Activated naive CD8-positive, alpha-beta T cell treated with anti-CD3 and anti-CD28 coated beads for 36 hours (primary cell): Measurements from ENCODE around the gene MYO7B. TPM values are rescaled to one million over a fixed set of nuclear protein-coding genes. Genes with fewer than 3 reads are reported as not detected.

ENCODE experiments used
- DNase-seq: peaks from one replicate; pipeline ENCODE4 v3.0.0; 2021
- H3K27ac Mint-ChIP-seq: one replicate; pipeline ENCODE4 v1.8.0; 2022; ENCODE audit warnings: mild to moderate bottlenecking, moderate library complexity, mixed read lengths
- H3K27me3 Mint-ChIP-seq: one replicate; pipeline ENCODE4 v1.8.0; 2022; ENCODE audit warnings: mild to moderate bottlenecking, mixed read lengths
- H3K36me3 Mint-ChIP-seq: one replicate; pipeline ENCODE4 v1.8.0; 2021; ENCODE audit warnings: mild to moderate bottlenecking, mixed read lengths
- H3K4me1 Mint-ChIP-seq: one replicate; pipeline ENCODE4 v1.8.0; 2021; ENCODE audit warnings: mixed read lengths
- H3K4me3 Mint-ChIP-seq: one replicate; pipeline ENCODE4 v1.8.0; 2022; ENCODE audit warnings: mild to moderate bottlenecking, moderate library complexity, mixed read lengths
- H3K9me3 Mint-ChIP-seq: one replicate; pipeline ENCODE4 v1.8.0; 2022; ENCODE audit warnings: mixed read lengths
- total RNA-seq, 2 experiments: library from RNA; stranded (reverse); gene quantifications; one replicate each; pipeline ENCODE4 v1.2.3, GENCODE V29; 2021

Gene MYO7B
- total RNA-seq, 2 experiments from 2014 or later, result 0.62 to 0.88 TPM

DNA sequence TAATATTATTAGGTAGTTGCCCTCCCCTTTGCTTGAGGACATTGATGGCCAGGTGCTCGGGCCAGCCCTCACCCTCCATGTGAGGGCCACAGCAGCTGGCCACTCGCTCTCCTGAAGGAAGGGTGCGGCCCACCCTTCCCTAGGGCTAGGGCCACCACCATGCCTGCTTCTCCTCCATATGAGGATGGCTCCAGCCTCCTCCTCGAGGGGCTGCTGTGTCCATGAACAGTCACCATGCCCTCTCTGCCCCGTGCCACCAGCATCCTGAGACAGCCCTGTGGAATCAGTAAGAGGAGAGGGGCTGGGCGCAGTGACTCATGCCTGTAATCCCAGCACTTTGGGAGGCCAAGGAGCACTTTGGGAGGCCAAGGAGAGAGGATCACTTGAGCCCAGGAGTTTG is 112.8 kb downstream of the MYO7B start:
- Mint-ChIP-seq H3K27ac (peak overlapping the region; percentile 38), H3K4me3 (no peak overlapping the region), H3K4me1 (peaks cover 15% of the 10 kb centered on the region), H3K9me3 (no peaks in the 10 kb centered on the region), H3K27me3 (no peaks in the 10 kb centered on the region), H3K36me3 (no peaks in the 10 kb centered on the region)
- DNase-seq, result no peak

DNA sequence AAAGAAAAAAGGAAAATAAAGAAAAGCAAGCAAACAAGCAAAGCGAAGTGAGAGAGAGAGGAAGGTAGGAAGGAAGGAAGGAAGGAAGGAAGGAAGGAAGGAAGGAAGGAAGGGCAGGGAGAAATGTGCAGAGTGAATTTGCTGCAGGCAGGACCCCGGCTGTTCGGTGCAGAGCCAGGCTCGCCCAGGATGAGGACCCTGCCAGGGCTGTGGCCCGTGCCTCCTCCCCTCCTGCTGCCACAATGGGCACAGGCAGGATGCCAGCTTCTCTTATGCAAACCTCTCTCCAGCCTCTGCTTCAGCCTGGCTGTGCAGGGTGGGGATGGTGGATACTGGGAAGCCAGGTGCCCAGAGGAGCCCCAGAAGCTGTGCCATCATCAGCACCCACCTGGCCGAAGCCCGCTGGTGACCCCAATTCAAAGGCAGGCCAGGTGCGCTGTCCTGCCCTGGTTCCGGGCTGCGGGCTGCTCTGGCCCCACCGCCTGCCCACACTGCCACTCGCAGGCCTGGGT is 113.7 kb downstream of the MYO7B start:
- H3K36me3 Mint-ChIP-seq, result no peaks in the 10 kb centered on the region
- DNase-seq, result no peak
- no peak overlapping the region for H3K27ac Mint-ChIP-seq
- no peaks in the 10 kb centered on the region for H3K9me3 Mint-ChIP-seq
- peaks cover 15% of the 10 kb centered on the region for H3K4me1 Mint-ChIP-seq
- H3K4me3 Mint-ChIP-seq, result no peak overlapping the region
- no peaks in the 10 kb centered on the region for H3K27me3 Mint-ChIP-seq

DNA sequence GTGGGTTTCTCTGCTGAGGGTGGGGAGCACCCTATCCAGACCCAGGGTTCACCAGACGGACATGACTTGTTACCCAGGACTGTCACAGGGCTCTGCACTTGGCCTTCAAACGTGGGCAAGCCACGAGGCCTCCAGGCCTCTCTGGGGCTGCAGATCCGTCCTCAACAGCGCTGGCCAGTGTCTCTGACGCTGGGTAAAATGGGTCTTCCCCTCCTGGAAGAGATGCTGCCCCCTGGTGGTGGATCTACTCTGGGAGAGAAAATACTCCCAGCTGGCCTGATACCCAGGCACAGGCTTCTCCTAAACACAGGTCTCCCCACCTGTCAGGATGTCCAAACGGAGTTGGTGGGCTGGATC is 114.2 kb downstream of the MYO7B start:
- peak overlapping the region; percentile 58 for H3K27ac Mint-ChIP-seq
- peaks cover 15% of the 10 kb centered on the region for H3K4me1 Mint-ChIP-seq
- peak overlapping the region; percentile 43 for H3K4me3 Mint-ChIP-seq
- no peaks in the 10 kb centered on the region for H3K27me3 Mint-ChIP-seq
- H3K36me3 Mint-ChIP-seq, result no peaks in the 10 kb centered on the region
- peak; percentile 78 for DNase-seq
- H3K9me3 Mint-ChIP-seq, result no peaks in the 10 kb centered on the region

DNA sequence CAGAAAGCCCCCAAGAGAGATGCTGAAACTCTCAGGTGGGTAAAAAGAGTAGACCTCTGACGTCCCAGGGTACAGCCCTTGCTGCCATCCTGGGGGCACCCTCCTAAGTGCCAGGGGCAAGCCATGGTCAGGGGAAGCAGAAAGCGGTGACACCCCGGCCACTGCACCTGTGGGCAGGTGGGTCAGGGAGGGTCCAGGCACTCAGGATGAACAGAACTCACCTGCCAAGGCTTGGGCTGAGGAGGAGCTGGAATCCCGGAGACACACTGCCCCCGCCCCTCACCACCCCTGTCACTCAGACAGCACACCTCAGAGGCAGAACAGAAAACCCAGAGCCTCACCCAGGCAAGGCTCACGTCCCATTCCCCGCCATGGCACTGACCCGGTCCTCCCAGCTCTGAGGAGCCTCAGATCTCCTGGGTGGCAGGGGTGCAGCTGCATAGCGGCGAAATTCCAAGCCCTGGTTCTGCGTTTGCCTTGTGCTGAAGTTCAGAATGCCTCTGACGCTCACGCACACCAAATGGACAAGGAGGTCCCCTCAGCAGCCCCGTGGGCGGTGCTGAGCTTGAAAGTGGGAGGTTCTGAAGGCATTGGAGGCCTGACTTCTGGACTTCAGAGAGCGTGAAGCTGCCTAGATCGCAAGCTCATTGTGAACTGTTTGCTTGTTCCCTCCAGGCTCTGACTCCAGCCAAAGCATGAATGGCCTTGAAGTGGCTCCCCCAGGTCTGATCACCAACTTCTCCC is 114.7 kb downstream of the MYO7B start:
- no peak overlapping the region for H3K4me3 Mint-ChIP-seq
- DNase-seq, result no peak
- no peaks in the 10 kb centered on the region for H3K36me3 Mint-ChIP-seq
- H3K27me3 Mint-ChIP-seq, result no peaks in the 10 kb centered on the region
- peaks cover 15% of the 10 kb centered on the region for H3K4me1 Mint-ChIP-seq
- no peak overlapping the region for H3K27ac Mint-ChIP-seq
- no peaks in the 10 kb centered on the region for H3K9me3 Mint-ChIP-seq

DNA sequence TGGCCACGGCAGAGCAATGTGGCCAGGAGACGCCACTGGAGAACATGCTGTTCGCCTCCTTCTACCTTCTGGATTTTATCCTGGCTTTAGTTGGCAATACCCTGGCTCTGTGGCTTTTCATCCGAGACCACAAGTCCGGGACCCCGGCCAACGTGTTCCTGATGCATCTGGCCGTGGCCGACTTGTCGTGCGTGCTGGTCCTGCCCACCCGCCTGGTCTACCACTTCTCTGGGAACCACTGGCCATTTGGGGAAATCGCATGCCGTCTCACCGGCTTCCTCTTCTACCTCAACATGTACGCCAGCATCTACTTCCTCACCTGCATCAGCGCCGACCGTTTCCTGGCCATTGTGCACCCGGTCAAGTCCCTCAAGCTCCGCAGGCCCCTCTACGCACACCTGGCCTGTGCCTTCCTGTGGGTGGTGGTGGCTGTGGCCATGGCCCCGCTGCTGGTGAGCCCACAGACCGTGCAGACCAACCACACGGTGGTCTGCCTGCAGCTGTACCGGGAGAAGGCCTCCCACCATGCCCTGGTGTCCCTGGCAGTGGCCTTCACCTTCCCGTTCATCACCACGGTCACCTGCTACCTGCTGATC is 115.4 kb downstream of the MYO7B start:
- Mint-ChIP-seq H3K27ac (no peak overlapping the region), H3K9me3 (no peaks in the 10 kb centered on the region), H3K27me3 (no peaks in the 10 kb centered on the region), H3K4me3 (no peak overlapping the region), H3K36me3 (no peaks in the 10 kb centered on the region), H3K4me1 (peaks cover 15% of the 10 kb centered on the region)
- no peak for DNase-seq

DNA sequence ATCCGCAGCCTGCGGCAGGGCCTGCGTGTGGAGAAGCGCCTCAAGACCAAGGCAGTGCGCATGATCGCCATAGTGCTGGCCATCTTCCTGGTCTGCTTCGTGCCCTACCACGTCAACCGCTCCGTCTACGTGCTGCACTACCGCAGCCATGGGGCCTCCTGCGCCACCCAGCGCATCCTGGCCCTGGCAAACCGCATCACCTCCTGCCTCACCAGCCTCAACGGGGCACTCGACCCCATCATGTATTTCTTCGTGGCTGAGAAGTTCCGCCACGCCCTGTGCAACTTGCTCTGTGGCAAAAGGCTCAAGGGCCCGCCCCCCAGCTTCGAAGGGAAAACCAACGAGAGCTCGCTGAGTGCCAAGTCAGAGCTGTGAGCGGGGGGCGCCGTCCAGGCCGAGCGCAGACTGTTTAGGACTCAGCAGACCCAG is 115.9 kb downstream of the MYO7B start:
- no peaks in the 10 kb centered on the region for H3K9me3 Mint-ChIP-seq
- no peak for DNase-seq

DNA sequence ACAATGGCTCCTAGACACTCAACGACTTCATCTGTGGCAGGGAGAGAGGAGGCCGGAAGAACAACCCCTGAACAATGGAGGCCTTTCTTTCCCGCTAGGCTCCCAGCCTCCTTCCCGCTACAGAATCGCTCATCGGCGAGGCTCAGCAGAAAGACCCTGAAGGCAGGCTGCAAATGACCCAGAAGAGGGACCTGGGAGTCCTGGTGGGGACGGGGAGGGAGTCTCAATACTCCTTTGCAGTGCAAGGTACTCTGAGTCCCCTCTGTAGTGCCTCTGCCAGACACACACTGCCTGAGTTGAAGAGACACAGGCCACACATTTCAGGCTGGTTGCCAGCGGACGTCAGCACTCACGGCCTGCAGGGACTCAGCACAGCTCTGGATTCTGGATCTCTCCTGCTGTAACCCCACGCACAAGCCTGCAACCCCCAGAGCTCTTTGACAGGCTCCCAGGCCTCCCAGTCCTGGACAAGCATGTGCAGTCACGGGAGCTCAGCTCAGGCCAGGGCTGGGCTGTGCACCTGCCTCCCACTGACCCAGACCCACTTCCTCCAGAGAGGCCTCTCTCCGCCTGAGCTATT is 116.6 kb downstream of the MYO7B start:
- no peaks in the 10 kb centered on the region for H3K27me3 Mint-ChIP-seq
- H3K27ac Mint-ChIP-seq, result no peak overlapping the region
- peaks cover 11% of the 10 kb centered on the region for H3K4me1 Mint-ChIP-seq
- H3K9me3 Mint-ChIP-seq, result no peaks in the 10 kb centered on the region
- no peaks in the 10 kb centered on the region for H3K36me3 Mint-ChIP-seq
- DNase-seq, result no peak
- no peak overlapping the region for H3K4me3 Mint-ChIP-seq

More for the DNA sequence above, 115.9 kb downstream of the MYO7B start:
- Mint-ChIP-seq H3K27ac (no peak overlapping the region), H3K4me3 (no peak overlapping the region), H3K27me3 (no peaks in the 10 kb centered on the region), H3K4me1 (peaks cover 13% of the 10 kb centered on the region), H3K36me3 (no peaks in the 10 kb centered on the region)

DNA sequence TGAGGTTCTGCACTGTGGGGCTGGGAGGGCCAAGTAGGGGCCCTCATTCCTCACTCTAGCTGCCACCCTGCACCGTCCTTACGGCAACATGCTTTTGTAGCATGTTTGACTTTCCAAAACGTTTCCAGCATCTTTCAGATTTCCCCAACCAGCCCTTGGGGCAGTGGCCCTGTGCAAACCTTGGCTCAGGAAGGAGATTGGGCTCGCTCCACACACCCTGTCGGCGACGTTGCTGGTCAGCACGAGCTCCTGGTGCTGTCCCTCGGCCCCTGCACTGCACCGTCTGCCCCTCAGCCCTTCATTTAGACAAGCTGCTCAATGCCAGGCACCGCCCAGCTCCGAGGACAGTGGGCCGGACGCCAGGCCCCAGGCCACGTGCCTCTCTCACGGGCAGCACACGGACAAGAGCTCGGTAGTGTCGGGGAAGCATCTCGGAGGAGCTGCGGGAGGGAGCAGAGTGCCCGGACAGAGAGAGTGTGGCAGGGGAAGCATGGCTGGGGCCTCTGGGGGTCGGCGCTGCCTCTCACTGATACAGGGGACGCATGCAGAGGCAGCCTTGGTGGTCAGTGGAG is 117.4 kb downstream of the MYO7B start:
- no peaks in the 10 kb centered on the region for H3K9me3 Mint-ChIP-seq

DNA sequence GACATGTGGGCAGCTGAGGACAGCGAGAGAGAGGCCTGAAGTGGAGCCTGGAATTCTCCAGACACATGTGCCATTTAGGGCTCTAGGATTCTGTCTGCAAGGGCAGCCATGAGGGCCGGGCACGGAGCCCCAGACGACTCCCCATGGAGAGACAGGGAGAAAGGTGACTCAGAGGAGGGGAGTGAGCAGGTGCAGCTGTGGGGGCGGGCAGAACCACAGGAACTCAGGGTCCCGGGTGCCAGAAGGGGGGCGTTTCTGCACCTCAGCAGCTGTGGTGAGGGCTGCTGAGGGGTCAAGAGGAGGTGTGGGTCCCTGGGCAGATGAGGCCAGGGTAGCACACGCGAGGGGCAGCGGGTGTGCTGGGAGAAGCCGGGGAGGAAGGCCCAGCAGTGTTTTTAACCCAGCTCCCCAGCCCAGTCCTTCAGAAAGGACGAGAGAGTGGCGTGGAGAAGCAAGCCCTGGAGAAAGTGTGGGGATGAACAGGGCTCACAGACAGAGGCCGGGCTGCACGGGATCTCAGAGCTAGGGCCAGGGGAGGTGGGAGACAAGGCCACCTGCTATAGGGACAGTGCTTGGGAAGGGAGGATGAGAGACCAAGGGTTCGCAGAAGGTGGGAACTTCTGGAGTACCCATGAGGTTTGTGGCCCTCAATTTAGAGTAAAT is 118.1 kb downstream of the MYO7B start:
- Mint-ChIP-seq H3K36me3 (no peaks in the 10 kb centered on the region), H3K9me3 (no peaks in the 10 kb centered on the region), H3K4me3 (no peak overlapping the region)

More for the DNA sequence above, 117.4 kb downstream of the MYO7B start:
- Mint-ChIP-seq H3K27me3 (no peaks in the 10 kb centered on the region), H3K4me1 (peaks cover 7% of the 10 kb centered on the region), H3K27ac (no peak overlapping the region), H3K36me3 (no peaks in the 10 kb centered on the region), H3K4me3 (no peak overlapping the region)
- DNase-seq, result no peak

DNA sequence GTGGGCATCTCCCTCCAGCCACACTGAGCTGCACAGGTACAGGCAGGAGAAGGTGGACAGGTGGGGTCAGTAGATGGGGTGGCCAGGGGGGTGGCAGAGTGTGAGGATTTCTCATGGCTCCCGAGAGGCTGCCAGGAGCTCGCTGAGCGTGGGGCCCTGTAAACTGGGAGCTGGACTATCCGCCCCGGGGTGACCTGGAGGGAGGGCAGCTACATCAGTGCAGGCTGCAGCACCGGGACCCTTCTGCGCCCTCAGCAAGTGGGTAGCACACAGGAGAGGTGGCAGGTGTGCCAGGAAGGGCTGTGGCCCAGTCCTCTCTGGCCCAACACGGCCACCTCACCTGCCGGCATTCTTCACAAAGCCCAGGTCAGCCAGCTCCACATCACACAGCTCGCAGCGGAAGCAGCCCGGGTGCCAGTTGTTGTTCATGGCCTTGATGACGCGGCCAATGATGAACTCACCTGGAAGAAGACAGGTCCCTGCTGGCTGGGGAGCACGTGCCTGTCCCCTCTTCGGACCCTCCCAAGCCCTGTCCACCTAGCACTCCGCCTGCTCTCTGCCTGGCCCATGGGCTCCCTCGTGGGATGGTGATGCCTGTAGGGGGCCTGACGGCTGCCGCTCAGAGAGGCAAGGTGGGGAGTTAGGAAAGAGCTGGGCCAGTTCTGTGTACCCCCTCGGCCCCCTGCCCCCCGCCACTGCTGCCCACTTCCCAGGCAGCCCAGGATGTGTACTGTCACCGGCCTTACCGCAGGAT is 118.8 kb downstream of the MYO7B start:
- Mint-ChIP-seq H3K27ac (no peak overlapping the region), H3K4me3 (no peak overlapping the region), H3K9me3 (no peaks in the 10 kb centered on the region)

More for the DNA sequence above, 118.1 kb downstream of the MYO7B start:
- no peak for DNase-seq
- Mint-ChIP-seq H3K27ac (peak overlapping the region; percentile 14), H3K4me1 (peaks cover 5% of the 10 kb centered on the region), H3K27me3 (no peaks in the 10 kb centered on the region)

DNA sequence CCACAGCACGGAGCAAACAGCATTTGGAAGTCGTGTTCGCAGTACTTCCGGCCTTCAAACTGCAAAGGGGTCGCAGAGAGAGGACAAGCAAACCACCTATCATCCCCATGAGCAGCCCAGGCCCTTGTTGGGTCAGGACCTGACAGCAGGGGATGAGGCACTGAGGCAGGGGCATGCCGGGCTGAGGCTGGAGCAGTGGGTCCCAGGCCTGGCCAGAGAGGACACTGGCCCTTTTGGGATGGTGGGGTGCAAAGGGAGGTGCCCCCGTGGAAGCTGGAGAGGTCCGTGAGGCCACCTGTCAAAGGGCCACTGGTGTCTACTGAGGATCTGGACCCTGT is 119.3 kb downstream of the MYO7B start:
- Mint-ChIP-seq H3K4me3 (no peak overlapping the region), H3K36me3 (no peaks in the 10 kb centered on the region), H3K9me3 (no peaks in the 10 kb centered on the region)

More for the DNA sequence above, 118.8 kb downstream of the MYO7B start:
- H3K4me1 Mint-ChIP-seq, result peaks cover 5% of the 10 kb centered on the region
- DNase-seq, result no peak
- H3K27me3 Mint-ChIP-seq, result no peaks in the 10 kb centered on the region
- H3K36me3 Mint-ChIP-seq, result no peaks in the 10 kb centered on the region

DNA sequence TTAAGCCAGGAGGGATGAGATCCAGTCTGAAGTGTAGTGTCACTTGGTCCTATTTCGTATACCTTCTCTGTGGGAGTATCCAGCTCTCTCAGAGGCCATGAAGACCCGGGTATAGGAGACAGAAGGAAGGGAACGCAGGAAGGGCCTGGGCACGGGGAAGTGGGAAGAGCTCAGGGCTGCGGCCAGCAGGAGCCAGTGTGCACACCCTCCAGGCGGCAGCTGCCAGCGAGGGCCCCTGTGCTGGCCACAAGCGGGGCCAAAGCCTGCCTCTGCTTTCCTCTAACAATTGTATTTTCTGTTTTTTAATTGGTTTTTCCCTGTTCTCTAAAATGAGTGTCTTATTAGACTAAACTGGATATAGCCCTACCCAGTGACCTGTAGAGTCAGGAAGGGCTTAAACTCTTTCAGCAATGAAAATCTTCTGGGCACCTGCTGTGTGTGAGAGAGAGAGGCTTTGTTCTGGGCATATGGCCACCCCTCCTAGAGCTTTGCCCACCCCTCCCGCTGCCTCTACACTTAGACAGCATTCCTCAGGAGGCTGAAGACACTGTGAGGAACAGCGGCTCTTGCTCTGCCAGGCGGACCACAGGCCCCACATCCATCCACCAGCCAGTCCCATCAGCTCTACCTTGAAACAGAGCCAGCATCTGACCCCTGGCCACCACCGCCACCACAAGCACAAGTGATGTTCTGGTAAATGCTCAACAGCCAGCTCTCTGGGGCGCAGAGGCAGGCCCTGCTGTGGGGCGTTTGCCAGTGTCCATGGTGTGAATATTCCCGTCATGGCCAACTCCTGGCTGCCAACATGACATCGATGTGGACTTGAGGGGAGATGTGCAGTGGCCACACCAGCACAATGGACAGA is 120.0 kb downstream of the MYO7B start:
- Mint-ChIP-seq H3K27ac (no peak overlapping the region), H3K4me3 (no peak overlapping the region), H3K9me3 (no peaks in the 10 kb centered on the region), H3K4me1 (no peaks in the 10 kb centered on the region), H3K27me3 (peaks cover 6% of the 10 kb centered on the region), H3K36me3 (no peaks in the 10 kb centered on the region)
- no peak for DNase-seq

More for the DNA sequence above, 119.3 kb downstream of the MYO7B start:
- Mint-ChIP-seq H3K4me1 (peaks cover 1% of the 10 kb centered on the region), H3K27me3 (peaks cover 1% of the 10 kb centered on the region), H3K27ac (no peak overlapping the region)
- DNase-seq, result no peak

DNA sequence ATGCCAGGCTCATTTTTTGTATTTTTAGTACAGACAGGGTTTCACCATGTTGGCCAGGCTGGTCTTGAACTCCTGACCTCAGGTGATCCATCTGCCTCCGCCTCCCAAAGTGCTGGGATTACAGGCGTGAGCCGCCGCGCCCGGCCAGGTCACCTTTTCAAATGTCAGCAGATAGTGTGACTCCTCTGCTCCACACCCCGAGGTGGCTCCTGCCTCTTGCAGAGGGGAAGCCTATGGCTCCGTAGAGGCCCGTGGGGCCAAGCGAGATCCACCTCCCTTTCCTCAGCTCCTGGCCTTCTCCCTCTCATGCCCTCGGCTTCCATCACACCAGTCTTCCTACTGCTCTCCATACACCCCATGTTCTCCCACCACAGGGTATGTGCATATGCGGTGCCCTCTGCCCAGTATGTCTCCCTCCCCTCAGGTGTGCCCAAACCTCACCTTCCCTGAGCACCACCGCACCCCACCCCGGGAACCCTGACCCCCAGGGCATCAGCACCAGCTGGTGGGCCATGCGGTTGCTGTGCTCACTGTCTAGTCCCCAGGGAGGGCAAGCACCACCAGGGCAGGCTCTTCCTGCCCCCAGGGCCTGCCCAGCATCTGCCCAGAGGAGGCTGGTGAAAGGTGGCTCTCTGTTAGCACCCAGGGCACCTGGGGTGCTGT is 121.2 kb downstream of the MYO7B start:
- no peak overlapping the region for H3K4me3 Mint-ChIP-seq

More for the DNA sequence above, 121.2 kb downstream of the MYO7B start:
- no peaks in the 10 kb centered on the region for H3K4me1 Mint-ChIP-seq
- peaks cover 11% of the 10 kb centered on the region for H3K27me3 Mint-ChIP-seq
- no peaks in the 10 kb centered on the region for H3K36me3 Mint-ChIP-seq
- H3K27ac Mint-ChIP-seq, result no peak overlapping the region
- no peak for DNase-seq
- H3K9me3 Mint-ChIP-seq, result no peaks in the 10 kb centered on the region
